ENCODE results near the gene ZNF277. TPM values are rescaled to one million over a fixed set of nuclear protein-coding genes. Genes with fewer than 3 reads are reported as not detected.

ZNF277 gene
- total and polyA plus RNA-seq, 2 donors (not counting 3 experiments of a cell fraction or from before 2014, with no cell fraction given): 7.8 to 22.6 TPM

- H3K4me2 ChIP-seq (ENCODE audit: insufficient read depth, low read length): peak overlapping the region; percentile 81
- no peak overlapping the region for H2AFZ ChIP-seq (ENCODE audit: low read depth, low read length)
- dilution Hi-C loops (cut with MboI; ENCODE audit: extremely low pct_ligation_motif_present, low sequenced_read_pairs): no loop called here
- H3K4me3 ChIP-seq (replicated peaks in 1 of 3; ENCODE audit: insufficient read depth in 1 of 3, low read depth in 1 of 3, low read length in 3 of 3): peak overlapping the region in 1 of 3 experiments; percentile 25
- H3K9ac ChIP-seq (replicated peaks; ENCODE audit: extremely low read depth, insufficient read depth, low read length): peak overlapping the region; percentile 36
- peaks cover 95% of the 10 kb centered on the region for H3K79me2 ChIP-seq (ENCODE audit: control insufficient read depth, insufficient read depth, low read length)
- H3K9me1 ChIP-seq (replicated peaks; ENCODE audit: control insufficient read depth, extremely low read depth, insufficient read depth, low read length): no peaks in the 10 kb centered on the region
- H3K27ac ChIP-seq (ENCODE audit: insufficient read depth, low read depth, low read length): peak overlapping the region; percentile 81
- no peak for FAIRE-seq
- no peaks in the 10 kb centered on the region for H3K27me3 ChIP-seq (ENCODE audit: control insufficient read depth in 2 of 2, insufficient read depth in 2 of 2, low read length in 2 of 2)
- H3K9me3 ChIP-seq (replicated peaks; ENCODE audit: control insufficient read depth, insufficient read depth, low read length): no peaks in the 10 kb centered on the region
- TSS peak; percentile 22 for BruUV-seq (replicated peaks)
- TF ChIP-seq GATA2 (IDR thresholded peaks at IDR 0.05; ENCODE audit: insufficient read depth, insufficient read length, low read depth, low read length) (no peak), EZH2 (IDR thresholded peaks at IDR 0.05; ENCODE audit: borderline replicate concordance, low read depth, low read length, severe bottlenecking) (no peak), POLR2AphosphoS5 (IDR thresholded peaks at IDR 0.05; ENCODE audit: insufficient read depth, low read depth, low read length) (no peak), JUN (IDR thresholded peaks at IDR 0.05; ENCODE audit: borderline replicate concordance, insufficient read depth, insufficient read length, low read depth) (peak; percentile 30), POLR2A (IDR thresholded peaks at IDR 0.05; ENCODE audit: low read depth, low read length) (no peak), FOS (IDR thresholded peaks at IDR 0.05; ENCODE audit: borderline replicate concordance, insufficient read depth, low read length) (peak; percentile 5)
- ChIA-PET CTCF (interaction anchor here (0.7 to 2.3 kb wide), 11 partner anchors 10 to 138 kb away, joined by 3 to 8 read pairs (median 5); partner anchors contain the start of gene DOCK4), POLR2A (interaction anchor here (1.0 to 2.5 kb wide), 4 partner anchors 16 to 81 kb away, joined by 3 to 14 read pairs (median 3); partner anchors contain the start of genes DOCK4 and ZNF277)
- peaks cover 66% of the 10 kb centered on the region for H3K4me1 ChIP-seq (ENCODE audit: control insufficient read depth, extremely low read depth, insufficient read depth, low read length)
- intact Hi-C loops (cut with micrococcal nuclease): loop anchor here (1.0 kb wide), 2 partner anchors 80 to 173 kb away; no protein-coding TSS in a partner anchor
- H4K20me1 ChIP-seq (replicated peaks; ENCODE audit: control insufficient read depth, extremely low read depth, insufficient read depth, low read length): peaks cover 2% of the 10 kb centered on the region
- no peaks in the 10 kb centered on the region for H3K36me3 ChIP-seq (ENCODE audit: control insufficient read depth in 2 of 2, extremely low read depth in 1 of 2, insufficient read depth in 2 of 2, low read length in 2 of 2)
- DNase-seq (ENCODE audit: low read depth, low spot score): no peak
Observed at GRCh38 chr7:112160771-112161150, 45.7 kb upstream of the ZNF277 start.

Measured in endothelial cell of umbilical vein (primary cell).